ENCODE results near the gene PNKD.

PNKD gene

GRCh38 chr2:218285604-218286003 is 15.3 kb downstream of the PNKD start:
- H3K4me1 ChIP-seq: peaks cover 9 to 91% (median 87%) of the 10 kb centered on the region in 4 donors
- peak overlapping the region; percentile 99 for H3K27ac ChIP-seq
- DNase-seq: peak; percentile 84 to 95
- H3K9me3 ChIP-seq: no peaks in the 10 kb centered on the region
- H3K36me3 ChIP-seq: peaks cover 13 to 14% (median 13%) of the 10 kb centered on the region in 3 donors
- H3K4me3 ChIP-seq: peak overlapping the region; percentile 53 to 56
- no peaks in the 10 kb centered on the region for H3K27me3 ChIP-seq
- TF ChIP-seq CTCF (IDR thresholded peaks at IDR 0.05): no peak
- intact Hi-C loops (cut with DNase I; ENCODE audit: low total_unique reads): loop anchor here (5.0 kb wide), 1 partner anchor 112 kb away; the partner anchor contains the start of gene CTDSP1

- H3K4me3 ChIP-seq: peak overlapping the region; percentile 53 to 56
- intact Hi-C loops (cut with DNase I; ENCODE audit: low total_unique reads): loop anchor here (5.0 kb wide), 1 partner anchor 110 kb away; the partner anchor contains the start of gene CTDSP1
- no peaks in the 10 kb centered on the region for H3K9me3 ChIP-seq
- H3K36me3 ChIP-seq: peaks cover under 1 to 2% (median 1%) of the 10 kb centered on the region in 3 donors
- peak; percentile 97 to 98 for DNase-seq
- H3K27me3 ChIP-seq: no peaks in the 10 kb centered on the region
- no peak for TF ChIP-seq CTCF (IDR thresholded peaks at IDR 0.05)
- peak overlapping the region; percentile 99 for H3K27ac ChIP-seq
- peaks cover 9 to 92% (median 86%) of the 10 kb centered on the region in 4 donors for H3K4me1 ChIP-seq
Observed at GRCh38 chr2:218286570-218287459, 16.5 kb downstream of the PNKD start.

GRCh38 chr2:218289639-218290315 is 19.5 kb downstream of the PNKD start:
- Histone ChIP-seq H3K36me3 (no peaks in the 10 kb centered on the region), H3K4me3 (peak overlapping the region; percentile 89 to 96), H3K9me3 (no peaks in the 10 kb centered on the region), H3K27me3 (no peaks in the 10 kb centered on the region), H3K4me1 (peaks cover 1 to 82% (median 74%) of the 10 kb centered on the region in 4 donors), H3K27ac (peak overlapping the region; percentile 99)
- TF ChIP-seq CTCF (IDR thresholded peaks at IDR 0.05): no peak
- peak; percentile 65 to 68 for DNase-seq
- intact Hi-C loops (cut with DNase I; ENCODE audit: low total_unique reads): loop anchor here (5.0 kb wide), 1 partner anchor 108 kb away; the partner anchor contains the start of gene CTDSP1

GRCh38 chr2:218290316-218291261 is 20.3 kb downstream of the PNKD start:
- DNase-seq: no peak
- Histone ChIP-seq H3K27me3 (no peaks in the 10 kb centered on the region), H3K9me3 (no peaks in the 10 kb centered on the region), H3K27ac (peak overlapping the region; percentile 99), H3K36me3 (no peaks in the 10 kb centered on the region), H3K4me1 (peaks cover 0 to 82% (median 75%) of the 10 kb centered on the region in 4 donors), H3K4me3 (peak overlapping the region; percentile 89 to 96)
- TF ChIP-seq CTCF (IDR thresholded peaks at IDR 0.05): no peak
- intact Hi-C loops (cut with DNase I; ENCODE audit: low total_unique reads): no loop called here

Measured in tibial artery (tissue), 4 donors.